H1 (cell line): ENCODE measurements around the gene PCBD1. TPM values are rescaled to one million over a fixed set of nuclear protein-coding genes. Genes with fewer than 3 reads are reported as not detected.

Source experiments
- CTCF ChIA-PET: fragments of 300-600 bp; sonication (Branson Sonifier 250); formaldehyde crosslinking; loops from one replicate; lab custom pipeline; 2021; ENCODE audit not compliant: partially characterized antibody; lab: Charles Lee
- POLR2A ChIA-PET: fragments of 300-600 bp; sonication (Branson Sonifier 250); formaldehyde crosslinking; loops from one replicate; lab custom pipeline; 2021; ENCODE audit warnings: inconsistent platforms; ENCODE audit not compliant: partially characterized antibody; lab: Charles Lee
- DNase-seq, 2 experiments: peaks; one replicate each; pipeline versions ENCODE4 v3.0.0 to v3.0.0-alpha.2; 2010 to 2022; ENCODE audit warnings: low spot score in 2 of 2, low read depth in 1 of 2, mixed read lengths in 1 of 2
- FAIRE-seq: peaks from 2 replicates; lab custom pipeline; 2011; peaks lifted over from hg19 to GRCh38; lab: Jason Lieb, UNC
- H2AFZ ChIP-seq: 2 replicates; pipeline ENCODE4 v1.8.1; 2012; ENCODE audit warnings: low read length, inconsistent platforms
- H2AK5ac ChIP-seq: 2 replicates; pipeline ENCODE4 v1.6.1; 2013; ENCODE audit warnings: low read depth, low read length
- H2BK120ac ChIP-seq: replicated peaks from 2 replicates; pipeline ENCODE3; 2013; ENCODE audit warnings: low read depth, low read length, inconsistent platforms
- H2BK12ac ChIP-seq: 2 replicates; pipeline ENCODE4 v1.6.1; 2013; ENCODE audit warnings: low read depth, low read length
- H2BK15ac ChIP-seq: 2 replicates; pipeline ENCODE4 v1.6.1; 2013; ENCODE audit warnings: low read length
- H2BK20ac ChIP-seq: 2 replicates; pipeline ENCODE4 v1.6.1; 2013; ENCODE audit warnings: low read length
- H2BK5ac ChIP-seq: 2 replicates; pipeline ENCODE4 v1.6.1; 2013; ENCODE audit warnings: low read depth, low read length
- H3K14ac ChIP-seq: 2 replicates; pipeline ENCODE4 v1.6.1; 2013; ENCODE audit warnings: inconsistent platforms; ENCODE audit not compliant: insufficient read length
- H3K18ac ChIP-seq: 2 replicates; pipeline ENCODE4 v1.6.1; 2013; ENCODE audit warnings: low read length; ENCODE audit errors: extremely low read depth
- H3K23ac ChIP-seq: 2 replicates; pipeline ENCODE4 v1.6.1; 2013; ENCODE audit warnings: inconsistent platforms; ENCODE audit not compliant: insufficient read length
- H3K23me2 ChIP-seq: 2 replicates; pipeline ENCODE4 v1.6.1; 2013; ENCODE audit warnings: low read depth, low read length
- H3K27ac ChIP-seq: 2 replicates; pipeline ENCODE4 v1.6.1; 2011; ENCODE audit warnings: low read depth, low read length, inconsistent platforms
- H3K27me3 ChIP-seq, 4 experiments: replicated peaks in 1 of 4; 1 replicate in 1 of 4; 2 replicates in 3 of 4; pipeline versions ENCODE4 v1.6.1 to v1.8.1; 2011 to 2013; ENCODE audit warnings: low read length in 3 of 4, mild to moderate bottlenecking in 3 of 4, inconsistent platforms in 2 of 4, mixed read lengths in 2 of 4, moderate library complexity in 1 of 4; ENCODE audit not compliant: control insufficient read depth in 3 of 4, insufficient read depth in 3 of 4; ENCODE audit errors: extremely low read depth in 1 of 4
- H3K36me3 ChIP-seq, 4 experiments: 2 replicates each; pipeline versions ENCODE4 v1.6.1 to v1.8.1; 2011 to 2013; ENCODE audit warnings: mild to moderate bottlenecking in 4 of 4, low read length in 3 of 4, moderate library complexity in 2 of 4, control low read depth in 1 of 4, inconsistent platforms in 1 of 4; ENCODE audit not compliant: insufficient read depth in 4 of 4, control insufficient read depth in 2 of 4
- H3K4ac ChIP-seq: replicated peaks from 2 replicates; pipeline ENCODE3; 2013; ENCODE audit warnings: low read length, low read depth, mixed read lengths, inconsistent platforms; ENCODE audit not compliant: insufficient read length
- H3K4me1 ChIP-seq, 4 experiments: replicated peaks in 1 of 4; 1 replicate in 1 of 4; 2 replicates in 3 of 4; pipeline versions ENCODE4 v1.6.1 to v1.8.1; 2011 to 2013; ENCODE audit warnings: low read length in 3 of 4, inconsistent platforms in 2 of 4, mixed read lengths in 1 of 4; ENCODE audit not compliant: insufficient read depth in 4 of 4, control insufficient read depth in 3 of 4
- H3K4me2 ChIP-seq, 2 experiments: 2 replicates each; pipeline versions ENCODE4 v1.6.1 to v1.8.1; 2011 to 2013; ENCODE audit warnings: low read depth in 2 of 2, low read length in 2 of 2, control low read depth in 1 of 2, inconsistent platforms in 1 of 2, mild to moderate bottlenecking in 1 of 2; ENCODE audit not compliant: insufficient read depth in 1 of 2
- H3K4me3 ChIP-seq, 4 experiments: fragments of 200-600, 300-600 bp in 1 of 4; sonication (generic), shearing (Covaris generic), sonication (Bioruptor Twin) in 1 of 4; 2 replicates each; pipeline versions ENCODE4 v1.5.1 to v1.8.1; 2011 to 2016; ENCODE audit warnings: low read length in 4 of 4, low read depth in 3 of 4, control low read depth in 2 of 4, inconsistent platforms in 2 of 4, mild to moderate bottlenecking in 2 of 4, mixed read lengths in 1 of 4, moderate library complexity in 1 of 4; ENCODE audit not compliant: insufficient read depth in 2 of 4; ENCODE audit errors: extremely low read depth in 1 of 4
- H3K56ac ChIP-seq: replicated peaks from 2 replicates; pipeline ENCODE3; 2013; ENCODE audit warnings: low read depth, mild to moderate bottlenecking, mixed read lengths, low read length, inconsistent platforms; ENCODE audit not compliant: insufficient read length
- H3K79me1 ChIP-seq: 2 replicates; pipeline ENCODE4 v1.6.1; 2013; ENCODE audit warnings: low read depth, low read length, control low read depth
- H3K79me2 ChIP-seq, 2 experiments: 2 replicates each; pipeline versions ENCODE4 v1.6.1 to v1.8.1; 2012 to 2013; ENCODE audit warnings: low read length in 2 of 2, mild to moderate bottlenecking in 2 of 2, inconsistent platforms in 1 of 2; ENCODE audit not compliant: insufficient read depth in 2 of 2, control insufficient read depth in 1 of 2
- H3K9ac ChIP-seq, 4 experiments: replicated peaks in 1 of 4; 1 replicate in 1 of 4; 2 replicates in 3 of 4; pipeline versions ENCODE4 v1.6.1 to v1.8.1; 2011 to 2013; ENCODE audit warnings: low read depth in 3 of 4, low read length in 3 of 4, control low read depth in 2 of 4, mild to moderate bottlenecking in 2 of 4, moderate library complexity in 2 of 4, inconsistent platforms in 1 of 4; ENCODE audit errors: extremely low read depth in 1 of 4
- H3K9me3 ChIP-seq, 2 experiments: 2 replicates each; pipeline versions ENCODE4 v1.6.1 to v1.8.1; 2012 to 2013; ENCODE audit warnings: mild to moderate bottlenecking in 2 of 2, moderate library complexity in 2 of 2, control low read depth in 1 of 2, inconsistent platforms in 1 of 2, low read depth in 1 of 2, low read length in 1 of 2, mixed read lengths in 1 of 2; ENCODE audit not compliant: insufficient read depth in 2 of 2
- H4K20me1 ChIP-seq, 2 experiments: replicated peaks in 1 of 2; 2 replicates each; pipeline versions ENCODE3 to v1.8.1; 2011 to 2013; ENCODE audit warnings: inconsistent platforms in 2 of 2, low read length in 2 of 2, mild to moderate bottlenecking in 1 of 2; ENCODE audit not compliant: insufficient read depth in 2 of 2, control insufficient read depth in 1 of 2
- H4K5ac ChIP-seq: 2 replicates; pipeline ENCODE4 v1.6.1; 2013; ENCODE audit warnings: low read length, low read depth, mixed read lengths, inconsistent platforms; ENCODE audit not compliant: insufficient read length
- H4K8ac ChIP-seq: 2 replicates; pipeline ENCODE4 v1.8.0; 2013; ENCODE audit warnings: mild to moderate bottlenecking, moderate library complexity, low read length, inconsistent platforms; ENCODE audit not compliant: insufficient read depth; ENCODE audit errors: extremely low read depth
- H4K91ac ChIP-seq: replicated peaks from 2 replicates; pipeline ENCODE3; 2013; ENCODE audit warnings: low read length, mixed read lengths, inconsistent platforms; ENCODE audit not compliant: insufficient read length
- BACH1 ChIP-seq: IDR thresholded peaks from 2 replicates; pipeline ENCODE4 v1.6.1; 2012; ENCODE audit warnings: low read length, improper control_type of control experiment
- CBX8 ChIP-seq: fragments of 300-800, 300-1000 bp; sonication (generic); IDR thresholded peaks from 2 replicates; pipeline ENCODE4 v1.7.1; 2016; ENCODE audit warnings: low read depth, low read length, borderline replicate concordance
- E2F6 ChIP-seq: IDR thresholded peaks from 2 replicates; pipeline ENCODE4 v1.6.1; 2012; ENCODE audit warnings: inconsistent platforms
- GABPA ChIP-seq: IDR thresholded peaks from 2 replicates; pipeline ENCODE4 v1.6.1; 2011; ENCODE audit warnings: mild to moderate bottlenecking, low read length, moderate library complexity, borderline replicate concordance; ENCODE audit not compliant: insufficient read depth
- KDM4A ChIP-seq: IDR thresholded peaks from one replicate; pipeline ENCODE4 v1.7.1; 2012; ENCODE audit warnings: low read depth, mild to moderate bottlenecking, moderate library complexity, low read length, inconsistent platforms; ENCODE audit not compliant: severe bottlenecking
- PHF8 ChIP-seq: fragments of 200-600 bp; sonication (generic); conservative IDR thresholded peaks from 2 replicates; pipeline ENCODE4 v1.7.1; 2012; ENCODE audit warnings: low read depth, mild to moderate bottlenecking, inconsistent platforms, low read length, moderate library complexity
- POU5F1 ChIP-seq: IDR thresholded peaks from 2 replicates; pipeline ENCODE4 v1.6.1; 2011; ENCODE audit warnings: low read depth, mild to moderate bottlenecking, low read length, moderate library complexity
- RFX5 ChIP-seq: IDR thresholded peaks from 2 replicates; pipeline ENCODE4 v1.6.1; 2011; ENCODE audit warnings: low read depth, low read length, improper control_type of control experiment, borderline replicate concordance
- SAP30 ChIP-seq: fragments of 300-600 bp; sonication (generic); IDR thresholded peaks from 2 replicates; pipeline ENCODE4 v1.7.1; 2012; ENCODE audit warnings: low read length, moderate library complexity, mild to moderate bottlenecking, inconsistent platforms; ENCODE audit not compliant: insufficient read depth, insufficient replicate concordance
- SIN3A ChIP-seq, 2 experiments: IDR thresholded peaks in 1 of 2; conservative IDR thresholded peaks in 1 of 2; 2 replicates each; pipeline ENCODE4 v1.6.1; 2011 to 2012; ENCODE audit warnings: low read length in 2 of 2, improper control_type of control experiment in 1 of 2, low read depth in 1 of 2, mild to moderate bottlenecking in 1 of 2
- SIX5 ChIP-seq: IDR thresholded peaks from 2 replicates; pipeline ENCODE4 v1.6.1; 2011; ENCODE audit warnings: mild to moderate bottlenecking, low read depth, low read length
- USF2 ChIP-seq: IDR thresholded peaks from 2 replicates; pipeline ENCODE4 v1.6.1; 2011; ENCODE audit warnings: low read length, improper control_type of control experiment
- WGBS, 2 experiments: shearing (Covaris generic) in 1 of 2; methylation state at CpG; one replicate each; pipeline versions ENCODE4 v1.1.6 to v1.1.7; 2013 to 2015; ENCODE audit warnings: low lambda C conversion rate in 2 of 2, mixed read lengths in 2 of 2, inconsistent platforms in 1 of 2, low coverage in 1 of 2, missing lambda C conversion rate in 1 of 2; ENCODE audit not compliant: insufficient replicate concordance in 2 of 2, insufficient coverage in 1 of 2, insufficient read length in 1 of 2; ENCODE audit errors: extremely low coverage in 1 of 2, missing lambda C conversion rate in 1 of 2; 5-methylcytosine and 5-hydroxymethylcytosine counted together
- polyA plus RNA-seq, 7 experiments: library from polyadenylated mRNA; depleted of rRNA in 3 of 7; stranded (reverse) in 5 of 7; unstranded in 2 of 7; fragments of >200 nt in 5 of 7; fragments of 200-250 nt in 2 of 7; gene quantifications; 1 replicate in 5 of 7; 2 replicates in 1 of 7; 4 replicates in 1 of 7; pipeline versions ENCODE4 v1.2.1 to v1.2.3, GENCODE V29; 2011 to 2013; ENCODE audit warnings: missing spikeins in 2 of 7, mixed read lengths in 2 of 7
- total RNA-seq: library from RNA; stranded (reverse); fragmentation: NEBNext Ultra II Directional; extraction: Animal tissue kit (Norgen Biotek cat#: 25700); gene quantifications from 2 replicates; pipeline ENCODE4 v1.2.1, GENCODE V29; 2021

The PCBD1 gene
- total and polyA plus RNA-seq, 2 of the 8 experiments (the other 6 are each of a cell fraction or from before 2014, with no cell fraction given) = 46.5 to 55.0 TPM

GRCh38 chr10:70896551-70896950 is 8.2 kb upstream of the PCBD1 start:
- Histone ChIP-seq H3K9me3 (no peaks in the 10 kb centered on the region), H2BK20ac (no peak overlapping the region), H3K14ac (no peak overlapping the region), H3K36me3 (no peaks in the 10 kb centered on the region), H3K18ac (no peak overlapping the region), H3K79me1 (no peaks in the 10 kb centered on the region), H3K27me3 (no peaks in the 10 kb centered on the region), H4K20me1 (no peaks in the 10 kb centered on the region), H3K56ac (no peak overlapping the region), H3K27ac (no peak overlapping the region), H4K91ac (no peak overlapping the region), H3K23me2 (0 out of 2 replicates have a peak, but pooled peaks cover 2% of the 10 kb centered on the region), H2AK5ac (no peak overlapping the region), H4K8ac (no peak overlapping the region), H3K4me1 (peaks cover 2 to 11% (median 8%) of the 10 kb centered on the region in 4 experiments), H3K23ac (no peak overlapping the region), H3K4me3 (no peak overlapping the region), H2BK5ac (no peak overlapping the region), H3K9ac (no peak overlapping the region), H2AFZ (no peak overlapping the region), H2BK12ac (no peak overlapping the region), H4K5ac (no peak overlapping the region), H3K4ac (no peak overlapping the region), H3K79me2 (no peaks in the 10 kb centered on the region), H3K4me2 (no peak overlapping the region), H2BK120ac (no peak overlapping the region), H2BK15ac (no peak overlapping the region)
- FAIRE-seq (no peak), DNase-seq (no peak)
- ChIA-PET POLR2A (no interaction called here), CTCF (interaction anchor here (0.9 to 1.4 kb wide), 2 partner anchors 309 to 517 kb away, joined by 3 to 5 read pairs; no protein-coding TSS in a partner anchor)
- WGBS, 2 experiments = 100% methylated on average over 1 of the region's 1 CpG; no CpG with 5 or more reads in 1 of the 2 experiments
- TF ChIP-seq SIN3A (conservative IDR thresholded peaks at IDR 0.05 in 1 of 2, IDR thresholded peaks at IDR 0.05 in 1 of 2; ENCODE audit: low read depth in 1 of 2, low read length in 2 of 2) = no peak
- no peak for TF ChIP-seq USF2
- TF ChIP-seq SAP30 = no peak
- no peak for TF ChIP-seq GABPA
- no peak for TF ChIP-seq PHF8
- no peak for TF ChIP-seq KDM4A
- no peak for TF ChIP-seq POU5F1
- TF ChIP-seq BACH1 = no peak
- TF ChIP-seq SIX5 = no peak
- no peak for TF ChIP-seq RFX5
- no peak for TF ChIP-seq E2F6
- no peak for TF ChIP-seq CBX8
